ENCODE measurements around the gene C16orf86. TPM values are rescaled to one million over a fixed set of nuclear protein-coding genes. Genes with fewer than 3 reads are reported as not detected.

The C16orf86 gene
- total and polyA plus RNA-seq, 2 of the 8 experiments (the other 6 are each of a cell fraction or from before 2014, with no cell fraction given) = 1.4 to 2.3 TPM

GRCh38 chr16:67659675-67660563 is 6.7 kb upstream of the C16orf86 start, which contains the start of gene ACD (continued):
- TF ChIP-seq CHD7 (IDR thresholded peaks at IDR 0.05; ENCODE audit: insufficient replicate concordance, low read length) (no peak), HDAC2 (IDR thresholded peaks at IDR 0.05; ENCODE audit: borderline replicate concordance in 1 of 2, low read depth in 2 of 2, low read length in 2 of 2) (no peak), JUN (IDR thresholded peaks at IDR 0.05; ENCODE audit: low read depth, low read length) (no peak), SIRT6 (IDR thresholded peaks at IDR 0.05; ENCODE audit: low read length) (no peak), EGR1 (IDR thresholded peaks at IDR 0.05; ENCODE audit: borderline replicate concordance, low read depth, low read length) (peak; percentile 37; the same call in 1 of the 2 replicates), CEBPB (IDR thresholded peaks at IDR 0.05; ENCODE audit: low read depth, low read length) (no peak), CREB1 (IDR thresholded peaks at IDR 0.05) (peak; percentile 56), USF2 (IDR thresholded peaks at IDR 0.05; ENCODE audit: low read length) (peak; percentile 3; the same call in 1 of the 2 replicates), CBX5 (IDR thresholded peaks at IDR 0.05; ENCODE audit: low read depth, low read length) (no peak)

Measured in H1 (cell line).